Jurkat, Clone E6-1 (cell line): Measurements from ENCODE around the gene PLRG1.
A peak's percentile ranks its signal among the peaks of the same experiment; 100 is the strongest.

ENCODE experiments used
- DNase-seq: peaks from one replicate; pipeline ENCODE4 v3.0.0-alpha.2; 2011; ENCODE audit warnings: low read depth, low spot score
- H3K4me3 ChIP-seq: 2 replicates; pipeline ENCODE4 v1.5.1; 2011; ENCODE audit warnings: mild to moderate bottlenecking, low read length, control low read depth, moderate library complexity

The PLRG1 gene

GRCh38 chr4:154529728-154530519, 20.3 kb downstream of the PLRG1 start:
- H3K4me3 ChIP-seq: no peak overlapping the region
- DNase-seq: no peak

GRCh38 chr4:154528869-154529268, 21.3 kb downstream of the PLRG1 start:
- DNase-seq: no peak
- no peak overlapping the region for H3K4me3 ChIP-seq

GRCh38 chr4:154527308-154527707, 22.9 kb downstream of the PLRG1 start:
- no peak for DNase-seq
- H3K4me3 ChIP-seq: no peak overlapping the region

- no peak for DNase-seq
- no peak overlapping the region for H3K4me3 ChIP-seq
Measured at GRCh38 chr4:154526151-154526550, 24.0 kb downstream of the PLRG1 start.

GRCh38 chr4:154521607-154522006, 28.6 kb downstream of the PLRG1 start:
- DNase-seq: no peak
- no peak overlapping the region for H3K4me3 ChIP-seq

- DNase-seq: no peak
- H3K4me3 ChIP-seq: no peak overlapping the region
Measured at GRCh38 chr4:154519214-154519613, 31.0 kb downstream of the PLRG1 start.

- H3K4me3 ChIP-seq: no peak overlapping the region
- no peak for DNase-seq
Measured at GRCh38 chr4:154517591-154517990, 32.6 kb downstream of the PLRG1 start.

- no peak overlapping the region for H3K4me3 ChIP-seq
- no peak for DNase-seq
Measured at GRCh38 chr4:154516318-154517029, 33.7 kb downstream of the PLRG1 start.

- H3K4me3 ChIP-seq: no peak overlapping the region
- no peak for DNase-seq
Measured at GRCh38 chr4:154511981-154512380, 38.2 kb downstream of the PLRG1 start.

GRCh38 chr4:154511548-154511947, 38.7 kb downstream of the PLRG1 start:
- no peak overlapping the region for H3K4me3 ChIP-seq
- DNase-seq: no peak

GRCh38 chr4:154507156-154507555, 43.0 kb downstream of the PLRG1 start:
- H3K4me3 ChIP-seq: no peak overlapping the region
- no peak for DNase-seq

GRCh38 chr4:154506253-154506652, 43.9 kb downstream of the PLRG1 start:
- peak; percentile 11 for DNase-seq

GRCh38 chr4:154503598-154503997, 46.6 kb downstream of the PLRG1 start:
- H3K4me3 ChIP-seq: no peak overlapping the region
- DNase-seq: peak; percentile 7

More at GRCh38 chr4:154506253-154506652, 43.9 kb downstream of the PLRG1 start:
- H3K4me3 ChIP-seq: no peak overlapping the region

GRCh38 chr4:154502111-154502510, 48.1 kb downstream of the PLRG1 start:
- no peak overlapping the region for H3K4me3 ChIP-seq
- no peak for DNase-seq

GRCh38 chr4:154497889-154498288, 52.3 kb downstream of the PLRG1 start:
- no peak for DNase-seq
- no peak overlapping the region for H3K4me3 ChIP-seq

- H3K4me3 ChIP-seq: no peak overlapping the region
- no peak for DNase-seq
Measured at GRCh38 chr4:154495867-154496266, 54.3 kb downstream of the PLRG1 start.

- H3K4me3 ChIP-seq: no peak overlapping the region
- DNase-seq: no peak
Measured at GRCh38 chr4:154492288-154492687, 57.9 kb downstream of the PLRG1 start.

- peak; percentile 3 for DNase-seq
- H3K4me3 ChIP-seq: peak within 1 kb of the TSS; percentile 16; the same call in 1 of the 2 replicates
Measured at GRCh38 chr4:154491341-154492271, 58.6 kb downstream of the PLRG1 start, which contains the start of gene DCHS2. DCHS2 (minus strand) TSS chr4:154491799; CDS start chr4:154491355, 444 bp downstream.

- H3K4me3 ChIP-seq: no peak overlapping the region
- DNase-seq: no peak
Measured at GRCh38 chr4:154490583-154491340, 59.4 kb downstream of the PLRG1 start.
